ENCODE results near the gene ATXN8OS. TPM values are rescaled to one million over a fixed set of nuclear protein-coding genes. Genes with fewer than 3 reads are reported as not detected.
A peak's percentile ranks its signal among the peaks of the same experiment; 100 is the strongest.
"Not testable (repeated sequence)": the region's sequence is repeated elsewhere in the genome, so short reads cannot be mapped to it uniquely, and the experiment has no call there.

The ATXN8OS gene
- total RNA-seq, result not detected
- long read RNA-seq, result 0 reads

GRCh38 chr13:70107498-70108281, at the start of gene ATXN8OS:
Gene ATXN8OS, plus strand, starts transcription at chr13:70107826.
- no peak for DNase-seq
- no peak for ATAC-seq
- intact Hi-C loops (cut with DNase I), result no loop called here

GRCh38 chr13:70080012-70080411, 27.6 kb upstream of the ATXN8OS start:
- ATAC-seq, result peak; percentile 95 to 98
- intact Hi-C loops (cut with DNase I), result no loop called here
- DNase-seq, result peak; percentile 32

- DNase-seq, result no peak
- intact Hi-C loops (cut with DNase I), result no loop called here
- ATAC-seq, result no peak
These were observed 20.4 kb upstream of the ATXN8OS start for GRCh38 chr13:70087247-70087646.

- no peak for DNase-seq
- intact Hi-C loops (cut with DNase I), result no loop called here
- no peak for ATAC-seq
These were observed 18.7 kb upstream of the ATXN8OS start for GRCh38 chr13:70088926-70089325.

GRCh38 chr13:70090036-70090723, 17.4 kb upstream of the ATXN8OS start:
- no peak for DNase-seq
- ATAC-seq, result no peak
- intact Hi-C loops (cut with DNase I), result no loop called here

GRCh38 chr13:70098669-70099068, 9.0 kb upstream of the ATXN8OS start:
- DNase-seq (no peak), ATAC-seq (no peak)
- intact Hi-C loops (cut with DNase I), result no loop called here

GRCh38 chr13:70104481-70104880, 3.1 kb upstream of the ATXN8OS start:
- intact Hi-C loops (cut with DNase I), result no loop called here
- no peak for DNase-seq
- no peak for ATAC-seq

- ATAC-seq (no peak), DNase-seq (no peak)
- intact Hi-C loops (cut with DNase I), result no loop called here
These were observed 515 bp upstream of the ATXN8OS start for GRCh38 chr13:70107125-70107497.

- DNase-seq, result no peak
- intact Hi-C loops (cut with DNase I), result no loop called here
- no peak for ATAC-seq
These were observed 905 bp downstream of the ATXN8OS start, which contains the start of gene KLHL1 for GRCh38 chr13:70108356-70109105. Gene KLHL1, minus strand, starts transcription at chr13:70108452. Its CDS starts 753 bp downstream, at chr13:70107699.

- no peak for DNase-seq
- no peak for ATAC-seq
- intact Hi-C loops (cut with DNase I), result no loop called here
These were observed 9.8 kb downstream of the ATXN8OS start for GRCh38 chr13:70117338-70117905.

- DNase-seq, result no peak
- intact Hi-C loops (cut with DNase I), result no loop called here
- ATAC-seq, result no peak
These were observed 18.1 kb downstream of the ATXN8OS start for GRCh38 chr13:70125693-70126092.

- DNase-seq, result no peak
- no peak for ATAC-seq
- intact Hi-C loops (cut with DNase I), result no loop called here
These were observed 20.5 kb downstream of the ATXN8OS start for GRCh38 chr13:70128098-70128497.

GRCh38 chr13:70142658-70143057, 35.0 kb downstream of the ATXN8OS start:
- intact Hi-C loops (cut with DNase I); ATAC-seq; DNase-seq: not testable (repeated sequence)

- intact Hi-C loops (cut with DNase I), result no loop called here
- DNase-seq (no peak), ATAC-seq (no peak)
These were observed 54.5 kb downstream of the ATXN8OS start for GRCh38 chr13:70162141-70162540.

GRCh38 chr13:70170689-70171088, 63.1 kb downstream of the ATXN8OS start:
- intact Hi-C loops (cut with DNase I), result no loop called here
- DNase-seq, result no peak
- ATAC-seq, result no peak

GRCh38 chr13:70171151-70171550, 63.5 kb downstream of the ATXN8OS start:
- no peak for DNase-seq
- ATAC-seq, result no peak
- intact Hi-C loops (cut with DNase I), result no loop called here

GRCh38 chr13:70172946-70173597, 65.4 kb downstream of the ATXN8OS start:
- intact Hi-C loops (cut with DNase I), result no loop called here
- DNase-seq, result no peak
- no peak for ATAC-seq

- ATAC-seq, result no peak
- no peak for DNase-seq
These were observed 66.0 kb downstream of the ATXN8OS start for GRCh38 chr13:70173598-70173959.

GRCh38 chr13:70178346-70178745, 70.7 kb downstream of the ATXN8OS start:
- intact Hi-C loops (cut with DNase I), result no loop called here
- DNase-seq (no peak), ATAC-seq (no peak)

More at GRCh38 chr13:70173598-70173959, 66.0 kb downstream of the ATXN8OS start:
- intact Hi-C loops (cut with DNase I), result no loop called here

Data from left cardiac atrium (tissue), 4 donors.